LNCaP clone FGC (cell line): Measurements from ENCODE around the gene OR10A2.

Experiments used
- DNase-seq: peaks from one replicate; pipeline ENCODE4 v3.0.0-alpha.2; 2011; ENCODE audit warnings: low read depth
- H3K4me3 ChIP-seq: 2 replicates; pipeline ENCODE4 v1.5.1; 2011; ENCODE audit warnings: mild to moderate bottlenecking, low read depth, low read length, control low read depth
- CTCF ChIP-seq: IDR thresholded peaks from 2 replicates; pipeline ENCODE4 v1.5.1; 2012; ENCODE audit warnings: mild to moderate bottlenecking; ENCODE audit not compliant: control insufficient read depth, insufficient read depth; ENCODE audit errors: extremely low read depth

OR10A2 gene

GRCh38 chr11:6855971-6856541, 6.8 kb upstream of the OR10A2 start:
- TF ChIP-seq CTCF: no peak
- no peak overlapping the region for H3K4me3 ChIP-seq
- DNase-seq: no peak

GRCh38 chr11:6856871-6857270, 6.0 kb upstream of the OR10A2 start:
- no peak for DNase-seq
- TF ChIP-seq CTCF: no peak
- H3K4me3 ChIP-seq: no peak overlapping the region

- TF ChIP-seq CTCF: no peak
- no peak overlapping the region for H3K4me3 ChIP-seq
- DNase-seq: no peak
These were observed 1.6 kb downstream of the OR10A2 start for GRCh38 chr11:6864438-6864837.

GRCh38 chr11:6871278-6871677, 8.4 kb downstream of the OR10A2 start:
- DNase-seq: no peak
- H3K4me3 ChIP-seq: no peak overlapping the region
- TF ChIP-seq CTCF: no peak

- no peak for TF ChIP-seq CTCF
These were observed 12.9 kb downstream of the OR10A2 start for GRCh38 chr11:6875761-6876160.

GRCh38 chr11:6876325-6876724, 13.5 kb downstream of the OR10A2 start, which contains the start of gene OR10A4:
Gene OR10A4 (plus strand): TSS chr11:6876625. CDS start chr11:6876648, 23 bp downstream.
- no peak for TF ChIP-seq CTCF
- no peak within 1 kb of the TSS for H3K4me3 ChIP-seq
- DNase-seq: no peak

More at GRCh38 chr11:6875761-6876160, 12.9 kb downstream of the OR10A2 start:
- no peak for DNase-seq
- no peak overlapping the region for H3K4me3 ChIP-seq

GRCh38 chr11:6876914-6877313, 14.1 kb downstream of the OR10A2 start:
- DNase-seq: no peak
- no peak overlapping the region for H3K4me3 ChIP-seq

More at GRCh38 chr11:6876914-6877313, 14.1 kb downstream of the OR10A2 start:
- no peak for TF ChIP-seq CTCF
